NB4 (cell line): ENCODE data around the gene OR4D1.

Source experiments
- MYC ChIP-seq: IDR thresholded peaks from 2 replicates; pipeline ENCODE4 v1.6.1; 2011; ENCODE audit warnings: low read depth, low read length
- POLR2A ChIP-seq: IDR thresholded peaks from 2 replicates; pipeline ENCODE4 v1.6.1; 2011; ENCODE audit warnings: mild to moderate bottlenecking; ENCODE audit not compliant: insufficient read length; ENCODE audit errors: extremely low read depth
- TF ChIP-seq, protein P1 (sequence below): IDR thresholded peaks from one replicate; pipeline ENCODE4 v1.5.1; 2012; ENCODE audit warnings: low read depth, low read length

DNA sequence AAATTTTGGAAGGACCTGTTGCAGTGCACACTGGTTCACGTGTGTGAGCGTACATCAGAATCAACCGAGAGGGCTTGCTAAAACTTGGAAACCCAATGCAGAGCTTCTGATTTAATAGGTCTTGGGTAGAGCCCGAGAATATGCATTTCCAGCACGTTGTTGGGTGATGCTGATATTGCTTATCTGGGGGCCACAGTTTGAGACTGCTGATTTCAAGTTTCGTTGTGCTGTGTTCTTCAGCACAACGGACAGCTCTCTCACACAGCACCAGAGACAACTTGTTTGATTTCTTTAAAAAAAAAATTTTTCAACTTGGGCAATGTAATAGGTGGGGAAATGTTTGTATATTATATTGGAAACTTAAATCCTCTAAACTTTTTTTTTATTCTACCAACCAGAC lies 28.0 kb downstream of the OR4D1 start:
- TF ChIP-seq, protein P1, sequence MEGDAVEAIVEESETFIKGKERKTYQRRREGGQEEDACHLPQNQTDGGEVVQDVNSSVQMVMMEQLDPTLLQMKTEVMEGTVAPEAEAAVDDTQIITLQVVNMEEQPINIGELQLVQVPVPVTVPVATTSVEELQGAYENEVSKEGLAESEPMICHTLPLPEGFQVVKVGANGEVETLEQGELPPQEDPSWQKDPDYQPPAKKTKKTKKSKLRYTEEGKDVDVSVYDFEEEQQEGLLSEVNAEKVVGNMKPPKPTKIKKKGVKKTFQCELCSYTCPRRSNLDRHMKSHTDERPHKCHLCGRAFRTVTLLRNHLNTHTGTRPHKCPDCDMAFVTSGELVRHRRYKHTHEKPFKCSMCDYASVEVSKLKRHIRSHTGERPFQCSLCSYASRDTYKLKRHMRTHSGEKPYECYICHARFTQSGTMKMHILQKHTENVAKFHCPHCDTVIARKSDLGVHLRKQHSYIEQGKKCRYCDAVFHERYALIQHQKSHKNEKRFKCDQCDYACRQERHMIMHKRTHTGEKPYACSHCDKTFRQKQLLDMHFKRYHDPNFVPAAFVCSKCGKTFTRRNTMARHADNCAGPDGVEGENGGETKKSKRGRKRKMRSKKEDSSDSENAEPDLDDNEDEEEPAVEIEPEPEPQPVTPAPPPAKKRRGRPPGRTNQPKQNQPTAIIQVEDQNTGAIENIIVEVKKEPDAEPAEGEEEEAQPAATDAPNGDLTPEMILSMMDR, result no peak
- TF ChIP-seq POLR2A (no peak), MYC (no peak)
